Keratinocyte (primary cell): ENCODE data around the gene TP53BP1. TPM values are rescaled to one million over a fixed set of nuclear protein-coding genes. Genes with fewer than 3 reads are reported as not detected.

Experiments
- DNase-seq: peaks from one replicate; pipeline ENCODE4 v3.0.0-alpha.2; 2011; ENCODE audit warnings: low read depth, missing footprints, low spot score
- FAIRE-seq: peaks from 2 replicates; lab custom pipeline; 2011; peaks lifted over from hg19 to GRCh38; lab: Jason Lieb, UNC
- H2AFZ ChIP-seq: 2 replicates; pipeline ENCODE4 v1.6.0; 2012; ENCODE audit warnings: low read length, control low read depth, inconsistent platforms; ENCODE audit not compliant: control insufficient read depth
- H3K27ac ChIP-seq: 2 replicates; pipeline ENCODE4 v1.5.1; 2011; ENCODE audit warnings: low read length; ENCODE audit not compliant: control insufficient read depth, insufficient read depth
- H3K27me3 ChIP-seq: 3 replicates; pipeline ENCODE4 v1.6.0; 2011; ENCODE audit warnings: low read length; ENCODE audit not compliant: control insufficient read depth, insufficient read depth; ENCODE audit errors: extremely low read depth
- H3K36me3 ChIP-seq, 2 experiments: 2 replicates in 1 of 2; 3 replicates in 1 of 2; pipeline ENCODE4 v1.5.1; 2011; ENCODE audit warnings: low read length in 2 of 2, mild to moderate bottlenecking in 1 of 2; ENCODE audit not compliant: control insufficient read depth in 2 of 2, insufficient read depth in 2 of 2; ENCODE audit errors: extremely low read depth in 1 of 2
- H3K4me1 ChIP-seq: 3 replicates; pipeline ENCODE4 v1.5.1; 2011; ENCODE audit warnings: low read length; ENCODE audit not compliant: control insufficient read depth, insufficient read depth; ENCODE audit errors: extremely low read depth
- H3K4me2 ChIP-seq: 3 replicates; pipeline ENCODE4 v1.6.0; 2011; ENCODE audit warnings: low read depth, low read length; ENCODE audit not compliant: control insufficient read depth, insufficient read depth; ENCODE audit errors: extremely low read depth
- H3K4me3 ChIP-seq, 3 experiments: fragments of 200-600 bp in 1 of 3; sonication (generic) in 1 of 3; 2 replicates in 2 of 3; 3 replicates in 1 of 3; pipeline ENCODE4 v1.5.1; 2011 to 2016; ENCODE audit warnings: low read length in 3 of 3, mild to moderate bottlenecking in 3 of 3, control low read depth in 2 of 3, inconsistent platforms in 1 of 3, low read depth in 1 of 3, mixed read lengths in 1 of 3, mixed run types in 1 of 3, moderate library complexity in 1 of 3; ENCODE audit not compliant: control insufficient read depth in 2 of 3, insufficient read depth in 2 of 3; ENCODE audit errors: extremely low read depth in 1 of 3
- H3K79me2 ChIP-seq: 2 replicates; pipeline ENCODE4 v1.6.0; 2012; ENCODE audit warnings: low read length; ENCODE audit not compliant: control insufficient read depth, insufficient read depth
- H3K9ac ChIP-seq: 3 replicates; pipeline ENCODE4 v1.6.0; 2011; ENCODE audit warnings: low read length; ENCODE audit not compliant: control insufficient read depth, insufficient read depth; ENCODE audit errors: extremely low read depth
- H3K9me1 ChIP-seq: 3 replicates; pipeline ENCODE4 v1.6.0; 2011; ENCODE audit warnings: low read length; ENCODE audit not compliant: control insufficient read depth, insufficient read depth; ENCODE audit errors: extremely low read depth
- H3K9me3 ChIP-seq: 2 replicates; pipeline ENCODE4 v1.5.1; 2012; ENCODE audit warnings: low read depth, low read length; ENCODE audit not compliant: control insufficient read depth
- H4K20me1 ChIP-seq: 3 replicates; pipeline ENCODE4 v1.6.0; 2011; ENCODE audit warnings: low read length; ENCODE audit not compliant: control insufficient read depth, insufficient read depth; ENCODE audit errors: extremely low read depth
- CTCF ChIP-seq, 3 experiments: IDR thresholded peaks in 1 of 3; conservative IDR thresholded peaks in 1 of 3; optimal IDR thresholded peaks in 1 of 3; 2 replicates in 2 of 3; 3 replicates in 1 of 3; pipeline versions ENCODE3 to v1.5.1; 2011; ENCODE audit warnings: low read length in 3 of 3, mild to moderate bottlenecking in 3 of 3, moderate library complexity in 2 of 3, control low read depth in 1 of 3, inconsistent platforms in 1 of 3; ENCODE audit not compliant: insufficient read depth in 2 of 3; ENCODE audit errors: extremely low read depth in 1 of 3
- EZH2 ChIP-seq: IDR thresholded peaks from one replicate; pipeline ENCODE4 v1.6.1; 2012; ENCODE audit warnings: inconsistent platforms, mild to moderate bottlenecking, low read length, moderate library complexity
- dilution Hi-C: fragments of 300-500 bp; cut with MboI; formaldehyde crosslinking; loops from one replicate; pipeline ENCODE4 v1.7.0; 2020; ENCODE audit warnings: low sequenced_read_pairs; ENCODE audit not compliant: extremely low pct_ligation_motif_present
- polyA plus RNA-seq, 5 experiments: library from polyadenylated mRNA; depleted of rRNA in 3 of 5; stranded (reverse) in 3 of 5; stranded (forward) in 1 of 5; unstranded in 1 of 5; fragments of >200 nt; gene quantifications; 1 replicate in 1 of 5; 2 replicates in 3 of 5; 3 replicates in 1 of 5; pipeline versions ENCODE4 v1.2.1 to v1.2.3, GENCODE V29; 2011 to 2012; ENCODE audit warnings: missing spikeins in 2 of 5, low read depth in 1 of 5, low replicate concordance in 1 of 5

TP53BP1 gene
- polyA plus RNA-seq, 1 donor (not counting 4 experiments of a cell fraction or from before 2014, with no cell fraction given): 30.7 TPM

GRCh38 chr15:43518197-43518761 lies 25.3 kb upstream of the TP53BP1 start:
- Histone ChIP-seq H3K27me3 (peaks cover 48% of the 10 kb centered on the region), H3K36me3 (no peaks in the 10 kb centered on the region), H3K4me1 (no peaks in the 10 kb centered on the region), H3K9ac (no peak overlapping the region), H3K79me2 (no peaks in the 10 kb centered on the region), H3K4me3 (peak overlapping the region in 1 of 3 experiments; percentile 11), H4K20me1 (no peaks in the 10 kb centered on the region), H2AFZ (no peak overlapping the region), H3K4me2 (peak overlapping the region; percentile 40), H3K9me3 (no peaks in the 10 kb centered on the region), H3K27ac (no peak overlapping the region), H3K9me1 (no peaks in the 10 kb centered on the region)
- TF ChIP-seq EZH2 (no peak), CTCF (optimal IDR thresholded peaks at IDR 0.05 in 1 of 3, IDR thresholded peaks at IDR 0.05 in 1 of 3, conservative IDR thresholded peaks at IDR 0.05 in 1 of 3; ENCODE audit: extremely low read depth in 1 of 3, insufficient read depth in 2 of 3, low read length in 3 of 3) (no peak)
- dilution Hi-C loops: no loop called here
- no peak for FAIRE-seq
- no peak for DNase-seq

- Histone ChIP-seq H3K9me1 (no peaks in the 10 kb centered on the region), H3K4me2 (peak within 1 kb of the TSS; percentile 40), H3K27me3 (peaks cover 42% of the 10 kb centered on the region), H3K4me3 (peak within 1 kb of the TSS in 1 of 3 experiments; percentile 11), H3K9ac (no peak within 1 kb of the TSS), H3K36me3 (no peaks in the 10 kb centered on the region), H3K27ac (no peak within 1 kb of the TSS), H2AFZ (no peak within 1 kb of the TSS), H4K20me1 (no peaks in the 10 kb centered on the region), H3K79me2 (no peaks in the 10 kb centered on the region), H3K9me3 (no peaks in the 10 kb centered on the region), H3K4me1 (no peaks in the 10 kb centered on the region)
- no peak for DNase-seq
- no peak for TF ChIP-seq EZH2
- no peak for TF ChIP-seq CTCF (optimal IDR thresholded peaks at IDR 0.05 in 1 of 3, IDR thresholded peaks at IDR 0.05 in 1 of 3, conservative IDR thresholded peaks at IDR 0.05 in 1 of 3; ENCODE audit: extremely low read depth in 1 of 3, insufficient read depth in 2 of 3, low read length in 3 of 3)
- dilution Hi-C loops: no loop called here
- FAIRE-seq: no peak
Measured at GRCh38 chr15:43517354-43518196, 24.6 kb upstream of the TP53BP1 start, which contains the start of gene MAP1A. TSS of gene MAP1A (plus strand) at chr15:43517608. CDS start at chr15:43521474, 3,866 bp downstream.
